GM21423 (cell line): Measurements from ENCODE around the gene CDH22.

Source experiments
- ATAC-seq: cut with Tn5 transposase; IDR thresholded peaks from one replicate; pipeline ENCODE4 v1.9.1; 2021; ENCODE audit warnings: mild to moderate bottlenecking, moderate library complexity; ENCODE audit not compliant: unreplicated experiment

The CDH22 gene

DNA sequence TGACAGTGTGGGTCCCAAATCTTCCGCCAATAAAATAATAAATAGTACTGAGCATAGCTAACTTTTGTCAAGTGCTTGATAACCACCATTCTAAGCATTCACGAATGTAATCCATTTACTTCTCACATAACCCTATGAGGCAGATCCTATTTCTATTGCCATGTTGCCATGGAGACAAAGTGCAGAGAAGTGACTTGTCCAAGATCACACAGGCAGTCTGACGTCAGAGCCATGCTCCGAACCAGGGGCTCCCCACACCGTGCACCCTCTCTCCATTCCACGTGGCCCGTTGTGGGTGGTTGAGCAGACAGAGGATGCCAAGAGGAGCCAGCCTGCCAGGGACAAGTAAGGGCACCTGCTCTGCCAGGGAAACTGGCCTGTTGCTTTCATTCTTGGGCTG, 38.9 kb downstream of the CDH22 start:
- no peak for ATAC-seq

DNA sequence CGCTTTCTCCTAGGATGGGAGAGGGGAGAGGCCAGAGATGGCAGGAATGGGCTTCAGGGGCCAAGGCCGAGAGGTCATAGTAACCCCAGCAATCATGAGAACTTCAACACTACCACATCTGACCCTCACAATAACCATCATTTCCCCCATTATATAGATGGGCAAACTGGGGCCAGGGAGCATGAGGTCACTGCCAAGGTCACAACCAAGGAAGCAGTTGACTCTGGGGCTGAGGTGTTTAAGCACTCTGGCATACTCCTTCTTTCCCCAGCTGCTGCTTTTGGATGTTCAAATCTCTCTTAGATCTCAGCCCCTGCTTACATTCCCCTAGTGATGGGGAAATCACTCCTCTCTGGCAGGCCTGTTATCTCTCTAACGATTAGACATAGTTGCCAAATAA, 39.6 kb downstream of the CDH22 start:
- no peak for ATAC-seq

DNA sequence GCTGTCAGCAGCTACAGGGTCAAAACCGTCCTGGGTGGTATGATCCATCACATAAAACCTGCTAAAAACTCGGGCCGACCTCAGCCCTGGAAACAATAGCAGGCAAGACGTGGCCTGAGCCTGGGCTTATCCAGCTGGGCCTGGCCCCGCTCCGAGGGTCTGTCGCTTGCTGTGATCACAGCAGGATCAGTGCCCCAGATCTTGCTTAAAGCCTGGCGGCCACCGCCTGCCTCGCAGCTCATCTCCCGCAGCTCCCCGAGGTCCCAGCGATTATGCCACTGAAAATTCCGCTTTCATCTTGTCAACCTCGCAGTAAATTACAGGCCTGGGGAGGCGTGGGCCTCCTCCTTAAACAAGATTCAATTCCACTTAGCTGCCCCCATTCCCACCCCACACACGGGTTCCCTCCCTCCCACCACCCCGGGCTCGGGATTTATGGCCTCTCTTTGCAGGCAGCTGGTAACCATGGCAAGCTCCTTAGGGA, 40.1 kb downstream of the CDH22 start:
- ATAC-seq: no peak

DNA sequence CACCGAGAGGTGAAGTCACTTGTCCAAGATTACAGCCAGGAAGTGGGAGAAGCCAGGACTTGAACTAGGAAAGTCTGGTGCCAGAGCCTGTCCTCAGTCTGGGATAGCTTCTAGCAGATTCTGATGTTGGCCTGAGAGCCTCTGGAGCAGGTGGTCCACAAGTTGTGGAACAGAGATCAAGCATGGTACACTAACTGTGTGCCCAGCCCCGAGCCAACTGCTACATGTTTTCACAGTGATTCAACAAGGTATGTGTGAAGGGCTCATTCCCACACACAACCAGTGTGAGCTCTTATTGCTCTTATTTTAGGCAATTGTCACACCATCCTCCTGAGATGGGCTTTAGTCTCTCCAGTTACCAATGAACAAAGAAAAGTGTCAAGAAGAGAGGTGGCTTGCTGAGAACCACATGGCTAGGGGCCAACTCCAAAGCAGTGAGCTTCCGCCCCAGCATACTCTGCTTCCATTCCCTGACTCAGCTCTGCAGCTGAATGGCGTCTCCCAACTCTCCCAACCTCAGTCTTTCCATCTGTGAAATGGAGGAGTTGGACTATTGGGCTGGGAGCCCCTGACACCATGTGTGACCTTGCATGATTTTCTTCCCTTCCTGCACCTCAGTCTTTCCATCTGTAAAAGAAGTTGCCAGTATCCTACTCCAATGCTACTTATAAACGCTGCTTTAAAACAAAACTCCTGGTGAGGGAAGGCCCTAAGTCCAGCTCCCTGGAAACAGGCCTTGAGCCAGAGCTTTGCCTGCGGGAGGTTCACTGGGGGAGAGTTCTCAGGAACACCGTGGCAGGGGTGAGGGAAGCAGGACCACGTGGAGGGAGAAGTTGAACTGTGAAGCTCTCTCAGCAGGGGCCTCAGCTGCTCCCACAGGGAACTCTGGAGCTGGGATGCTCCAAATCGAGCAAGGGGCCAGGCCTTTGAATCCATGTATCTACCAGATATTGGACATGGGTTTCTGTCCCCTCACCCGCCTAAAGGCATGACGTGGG, 40.9 kb downstream of the CDH22 start:
- no peak for ATAC-seq

DNA sequence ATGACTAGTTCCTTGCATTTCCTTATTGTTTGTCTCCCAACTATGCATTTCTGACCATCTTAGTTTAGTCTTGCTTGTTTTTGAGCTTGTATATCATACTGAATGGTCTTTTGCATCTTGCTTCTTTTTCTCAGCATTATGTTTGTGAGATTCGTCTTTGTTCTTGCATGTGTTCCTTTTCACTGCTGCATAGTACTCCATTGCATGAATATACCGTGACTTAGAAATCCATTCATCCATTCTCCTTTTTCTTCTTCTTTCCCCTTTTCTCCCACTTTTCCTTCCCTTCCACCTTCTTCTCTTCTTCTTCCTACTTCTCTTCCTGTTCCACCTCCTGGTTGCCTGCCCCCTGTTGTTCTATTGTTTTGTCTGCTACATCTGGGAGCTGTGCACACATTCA, 42.8 kb downstream of the CDH22 start:
- ATAC-seq: no peak

DNA sequence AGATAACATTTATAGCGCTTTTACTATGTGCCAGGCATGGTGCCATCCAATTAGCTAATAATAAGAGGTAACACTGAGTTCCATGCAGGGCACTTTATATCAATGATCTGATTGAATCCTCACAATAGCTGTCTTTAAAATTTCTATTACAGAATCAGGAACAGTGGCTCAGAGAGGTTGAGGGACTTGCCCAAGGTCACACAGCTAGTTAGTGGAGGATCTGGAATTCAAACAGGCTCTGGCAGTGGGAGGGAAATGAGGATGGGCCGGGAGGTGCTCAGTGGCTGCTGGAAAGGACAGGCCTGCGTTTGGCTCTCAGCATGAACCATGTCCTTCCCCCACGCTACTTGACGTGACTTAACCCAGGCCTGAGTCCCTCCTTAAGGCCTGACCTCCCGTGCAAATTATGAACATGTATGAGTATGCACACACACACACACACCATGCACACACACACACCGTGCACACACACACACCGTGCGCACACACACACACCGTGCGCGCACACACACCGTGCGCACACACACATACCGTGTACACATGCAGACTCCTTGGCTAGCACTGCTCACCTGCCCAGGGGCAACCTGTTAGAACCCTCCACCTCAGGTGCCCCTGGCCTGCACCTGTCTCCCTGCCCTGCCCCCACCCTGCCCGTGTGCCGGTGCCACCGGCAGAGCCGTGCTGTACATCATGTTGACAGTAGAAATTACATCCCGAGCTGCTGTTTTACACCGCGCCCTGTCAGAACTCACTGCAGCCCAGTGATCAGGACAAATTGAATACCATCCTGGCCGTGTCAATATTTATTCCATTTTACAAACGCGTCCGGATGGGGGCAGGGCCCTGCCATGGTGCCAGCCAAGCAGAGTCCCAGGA, 43.7 kb downstream of the CDH22 start:
- no peak for ATAC-seq

DNA sequence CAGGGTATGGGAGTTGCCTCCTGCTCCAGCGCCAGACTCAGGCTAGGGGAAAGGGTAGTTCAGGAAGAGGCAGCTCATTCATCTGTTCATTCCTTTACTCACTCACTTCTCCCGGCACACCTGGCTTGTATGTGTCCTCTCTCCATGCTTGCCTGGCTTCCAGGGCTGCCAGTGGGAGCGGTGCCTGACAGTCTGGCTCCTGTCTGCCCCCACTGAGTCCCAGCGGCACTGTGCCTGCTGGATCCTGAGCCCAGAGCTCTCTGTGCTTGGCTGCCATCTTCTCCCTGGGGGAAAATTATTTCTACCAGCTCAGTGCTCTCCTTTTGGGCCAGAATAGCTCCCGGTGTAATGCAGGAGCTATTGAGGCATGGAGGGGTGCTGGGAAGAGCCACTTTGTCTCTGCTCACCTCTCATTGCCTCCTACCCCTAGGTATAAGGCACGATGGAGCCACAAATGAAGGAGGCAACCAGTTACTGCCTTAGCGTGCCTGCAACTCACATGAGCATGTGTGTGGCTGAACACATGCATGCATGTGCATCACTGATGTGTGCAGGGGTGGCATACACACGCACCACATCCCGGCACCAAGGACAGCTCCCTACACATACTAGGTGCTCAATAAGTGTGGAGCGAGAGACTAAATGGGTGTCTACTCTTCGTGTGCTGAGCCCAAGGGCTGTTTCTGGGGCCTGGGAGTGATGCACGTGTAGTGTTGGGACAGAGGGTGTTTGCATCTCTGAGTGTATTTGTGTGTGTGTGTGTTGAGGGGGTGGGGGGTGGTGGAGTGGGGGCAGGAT, 46.6 kb downstream of the CDH22 start:
- no peak for ATAC-seq

DNA sequence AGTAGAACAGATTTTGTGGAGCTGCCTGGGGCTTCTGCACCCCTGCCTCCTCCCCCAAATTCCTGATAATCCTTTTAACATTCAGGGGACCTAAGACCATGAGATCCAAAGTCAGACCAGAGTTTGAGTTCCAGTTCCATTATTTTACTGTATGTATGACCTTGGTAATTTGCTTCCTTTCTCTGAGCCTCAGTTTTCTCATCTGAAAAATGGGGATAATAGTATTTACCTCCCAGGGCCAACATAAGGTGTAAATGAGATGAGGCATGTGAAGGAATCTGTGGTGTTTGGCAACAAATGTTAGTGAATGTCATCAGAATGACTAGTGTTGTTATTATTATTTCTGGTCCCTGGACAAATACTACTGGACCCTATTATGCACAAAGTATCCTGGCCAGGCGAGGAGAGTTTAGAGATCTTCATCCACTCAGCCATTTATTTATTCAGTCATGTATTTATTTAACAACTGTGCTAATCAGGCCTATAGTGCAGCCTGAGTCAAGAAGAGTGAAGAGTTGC, 47.3 kb downstream of the CDH22 start:
- ATAC-seq: no peak

DNA sequence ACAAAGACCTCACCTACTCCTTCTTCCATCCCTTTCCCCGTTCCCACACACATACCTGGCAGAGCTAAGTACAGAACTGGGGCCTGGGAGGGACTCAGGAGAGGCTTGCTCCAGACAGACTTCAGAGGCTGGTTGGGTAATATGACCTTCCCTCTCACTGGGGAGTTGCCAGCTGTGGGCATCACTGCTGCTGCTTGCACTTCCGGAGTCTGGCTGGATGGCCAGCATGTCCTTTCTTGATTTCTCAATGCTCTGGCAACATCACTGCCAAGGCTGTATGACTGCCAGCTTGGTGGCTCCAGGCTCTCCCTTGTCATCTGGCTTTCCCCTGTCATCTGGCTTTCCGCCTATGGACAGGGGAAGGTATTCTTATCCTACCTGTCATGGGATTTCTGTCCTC, 47.8 kb downstream of the CDH22 start:
- no peak for ATAC-seq

DNA sequence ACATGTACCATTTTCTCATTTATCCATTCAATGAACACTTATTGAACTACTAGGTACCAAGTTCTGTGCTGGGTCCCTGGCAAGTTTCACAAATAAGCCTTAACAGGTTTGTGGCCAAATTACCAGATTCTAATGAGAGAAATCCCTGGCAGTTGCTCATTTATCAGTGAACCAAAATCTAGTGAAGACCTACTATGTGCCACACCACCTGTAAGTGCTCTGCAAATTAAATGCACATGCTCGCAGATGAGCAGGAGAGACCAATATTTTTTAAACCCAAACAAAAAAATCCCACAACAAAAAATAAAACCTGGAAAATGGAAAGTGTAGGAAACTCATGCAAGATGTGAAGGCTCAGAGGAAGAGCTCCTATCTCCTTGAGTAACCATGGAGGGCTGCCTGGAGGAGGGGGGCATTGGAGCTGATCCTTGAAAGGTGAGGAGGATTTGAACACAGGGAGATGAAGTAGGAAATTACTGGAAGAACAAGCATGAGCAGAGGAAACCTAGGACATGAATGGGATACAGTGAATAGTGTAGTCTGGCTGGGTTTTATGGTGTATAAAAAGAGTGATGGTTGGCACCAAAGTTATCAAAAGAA, 48.9 kb downstream of the CDH22 start:
- no peak for ATAC-seq

DNA sequence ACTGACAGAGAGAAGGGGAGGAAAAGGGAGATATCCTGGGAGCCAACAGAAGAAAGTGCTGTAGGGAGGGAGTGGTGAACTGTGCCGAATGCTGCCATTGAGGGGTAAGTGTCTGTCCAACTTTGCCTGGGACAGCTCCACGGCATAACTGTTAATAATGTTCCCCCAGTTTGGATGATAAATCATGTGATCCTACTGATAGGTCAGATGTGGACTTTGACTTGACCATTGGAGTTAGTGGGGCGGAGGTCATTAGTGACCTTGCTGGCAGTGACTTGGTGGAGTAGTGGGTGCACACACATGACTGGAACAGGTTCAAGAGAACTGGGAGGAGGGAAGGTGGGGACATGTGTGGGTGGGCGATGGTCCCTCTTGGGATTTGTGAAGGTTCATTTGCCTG, 50.4 kb downstream of the CDH22 start:
- no peak for ATAC-seq

DNA sequence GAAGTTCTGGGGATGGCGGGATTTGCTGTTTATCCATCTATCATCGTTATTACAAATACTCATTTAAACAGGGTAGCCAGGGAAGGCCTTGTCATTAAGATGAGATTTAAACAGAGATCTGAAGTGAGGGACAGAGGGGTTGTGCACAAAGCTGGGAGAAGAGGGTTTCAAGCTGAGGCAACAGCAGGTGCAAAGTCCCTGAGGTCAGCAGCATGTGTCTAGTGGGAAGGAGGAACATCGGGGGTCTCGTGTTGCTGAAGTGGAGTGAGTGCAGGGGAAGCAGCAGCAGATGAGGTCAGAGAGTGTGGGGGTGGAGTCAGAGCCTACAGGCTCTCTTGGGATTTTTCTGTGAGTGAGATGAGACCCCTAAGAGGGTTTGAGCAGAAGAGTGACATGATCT, 52.0 kb downstream of the CDH22 start:
- ATAC-seq: no peak

DNA sequence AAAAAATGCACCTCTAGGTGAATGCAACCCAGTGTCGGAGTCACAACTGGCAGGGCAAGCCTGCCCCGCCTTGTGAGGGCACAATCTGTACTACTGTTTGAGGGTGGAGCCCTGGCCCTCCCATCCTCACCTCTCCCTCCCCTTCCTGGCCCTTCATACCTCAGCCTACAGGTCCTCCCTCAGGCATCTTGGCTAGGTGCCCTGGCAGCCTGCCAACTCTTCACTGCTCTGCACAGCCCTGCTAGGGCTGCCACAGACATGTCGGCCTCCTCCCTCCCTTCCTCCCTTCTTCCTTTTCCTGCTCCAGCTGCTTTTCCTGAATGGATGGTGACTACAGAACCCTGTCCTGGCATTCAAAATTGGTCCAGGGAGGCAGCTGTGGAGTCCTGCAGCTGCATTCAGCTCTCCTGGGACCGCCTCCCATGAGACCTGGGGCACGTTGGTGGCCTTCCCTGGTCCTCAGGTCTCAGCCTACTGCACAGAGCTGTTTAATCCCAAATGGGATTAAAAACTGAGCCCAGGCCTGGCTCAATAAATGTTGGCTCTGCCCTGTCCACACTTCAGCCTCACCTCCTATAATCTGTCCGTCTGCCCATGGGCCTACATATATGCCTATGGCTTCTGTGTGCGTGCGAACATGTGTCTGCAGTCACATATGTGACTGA, 52.7 kb downstream of the CDH22 start:
- no peak for ATAC-seq

DNA sequence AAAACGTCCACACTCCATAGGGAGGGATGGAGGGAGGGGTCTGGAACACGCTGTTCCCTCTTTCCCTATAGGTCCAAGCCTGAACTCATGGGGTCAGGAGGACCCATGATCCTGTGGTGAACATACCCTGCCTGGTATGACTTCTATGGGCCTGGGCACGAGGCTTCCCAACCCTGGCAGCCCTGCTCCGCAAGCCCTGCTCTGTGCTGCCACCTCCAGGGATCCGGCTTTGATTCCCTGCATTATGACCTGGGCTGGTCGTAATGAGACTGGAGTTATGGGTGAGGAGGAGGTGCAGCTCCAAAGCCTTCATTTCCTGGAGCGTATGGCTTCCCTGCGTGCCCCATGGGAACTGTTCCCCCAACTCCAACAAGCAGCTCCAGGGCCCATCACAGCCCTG, 54.9 kb downstream of the CDH22 start:
- ATAC-seq: no peak

DNA sequence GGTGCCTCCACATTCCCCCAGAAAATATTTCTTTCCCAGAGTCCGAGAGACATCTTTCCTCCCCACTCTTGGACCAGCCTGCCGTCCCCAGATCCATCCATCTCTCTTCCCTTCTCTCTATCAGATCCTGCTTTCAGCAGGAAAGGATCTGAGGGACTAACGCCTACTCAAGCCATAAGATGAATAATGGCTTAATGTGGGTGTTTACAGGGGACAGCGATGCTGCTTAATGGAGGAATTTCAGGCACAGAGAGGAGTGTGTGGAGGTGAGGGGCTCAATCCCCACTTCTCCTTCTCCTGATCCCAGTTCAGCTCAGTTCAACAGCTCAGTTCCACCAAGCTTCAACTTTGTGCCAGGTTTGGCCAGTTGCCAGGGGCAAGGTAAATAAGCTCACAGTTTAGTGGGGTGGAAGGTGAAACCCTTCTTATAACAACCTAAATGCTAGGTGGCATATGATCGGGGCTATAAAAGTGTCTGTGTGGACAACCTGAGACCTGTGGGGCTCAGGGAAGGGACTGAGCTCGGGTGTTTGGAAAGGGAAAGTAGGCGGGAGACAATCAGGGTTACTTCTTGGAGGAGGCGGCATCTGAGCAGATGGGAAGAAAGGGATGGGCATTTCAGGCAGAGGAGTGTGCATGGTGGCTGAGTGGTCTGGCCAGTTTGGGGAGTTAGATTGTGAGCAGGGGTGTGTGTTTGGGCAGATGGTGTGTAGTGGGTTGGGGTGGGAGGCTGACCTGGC, 55.8 kb downstream of the CDH22 start:
- ATAC-seq: no peak

DNA sequence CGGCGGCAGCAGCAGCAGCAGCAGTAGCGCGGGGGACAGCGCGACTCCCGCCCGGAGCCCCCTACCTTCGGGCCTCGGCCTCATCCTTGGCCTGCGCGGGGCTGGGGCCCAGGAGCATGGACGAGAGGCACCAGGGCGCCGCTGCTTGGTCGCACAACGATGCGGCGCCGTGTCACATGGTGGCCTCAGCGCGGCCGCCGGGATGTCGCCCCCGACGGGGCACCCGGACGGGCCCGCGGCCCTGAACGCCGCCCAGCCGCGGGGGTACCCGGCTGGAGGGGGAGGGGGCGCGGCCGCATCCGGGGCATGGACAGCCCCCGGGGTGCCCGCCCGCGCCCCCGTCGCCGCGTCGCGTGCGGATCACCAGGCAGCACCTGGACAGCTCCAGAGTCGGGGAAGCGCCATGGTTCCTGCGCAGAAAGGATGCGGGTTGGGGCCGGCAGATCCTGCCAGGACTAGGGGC, 57.1 kb downstream of the CDH22 start:
- no peak for ATAC-seq

DNA sequence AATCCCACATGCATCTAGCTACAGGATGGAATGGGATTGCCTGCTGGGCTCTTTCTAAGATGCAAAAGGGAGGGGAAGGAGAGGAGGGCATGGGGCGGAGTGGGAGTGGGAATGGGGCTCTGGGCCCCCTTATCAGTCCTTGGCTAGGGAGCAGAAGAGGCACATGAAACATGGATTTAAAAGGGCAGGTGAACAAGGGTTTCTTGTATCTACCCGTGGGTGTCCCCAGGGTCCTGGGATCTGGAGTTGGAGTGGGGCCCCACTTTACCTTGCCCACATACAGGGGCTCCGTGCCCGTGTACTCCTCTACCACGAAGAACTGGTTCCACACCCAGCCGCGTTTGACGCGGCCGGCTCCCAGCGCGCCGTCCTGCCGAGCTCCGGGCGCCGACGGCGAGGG, 57.5 kb downstream of the CDH22 start:
- ATAC-seq: no peak

DNA sequence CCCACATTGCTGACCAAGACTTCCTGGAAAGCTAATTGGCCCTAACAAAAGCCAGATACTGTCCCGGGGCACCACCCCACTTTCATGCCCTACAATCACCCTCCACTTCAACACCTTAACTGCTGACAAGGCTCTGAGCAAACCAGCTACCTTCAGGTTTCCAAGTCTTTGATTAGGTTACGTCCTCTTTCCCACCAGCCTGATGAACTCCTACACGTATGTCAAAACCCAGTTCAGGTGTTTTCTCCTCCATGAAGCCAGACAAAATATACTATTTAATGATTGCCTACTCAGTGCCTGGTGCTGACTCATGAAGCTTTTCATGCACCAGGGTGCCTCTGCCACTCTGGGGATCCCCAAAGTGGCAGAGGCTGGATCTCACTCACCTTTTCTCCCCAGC, 58.6 kb downstream of the CDH22 start:
- no peak for ATAC-seq

DNA sequence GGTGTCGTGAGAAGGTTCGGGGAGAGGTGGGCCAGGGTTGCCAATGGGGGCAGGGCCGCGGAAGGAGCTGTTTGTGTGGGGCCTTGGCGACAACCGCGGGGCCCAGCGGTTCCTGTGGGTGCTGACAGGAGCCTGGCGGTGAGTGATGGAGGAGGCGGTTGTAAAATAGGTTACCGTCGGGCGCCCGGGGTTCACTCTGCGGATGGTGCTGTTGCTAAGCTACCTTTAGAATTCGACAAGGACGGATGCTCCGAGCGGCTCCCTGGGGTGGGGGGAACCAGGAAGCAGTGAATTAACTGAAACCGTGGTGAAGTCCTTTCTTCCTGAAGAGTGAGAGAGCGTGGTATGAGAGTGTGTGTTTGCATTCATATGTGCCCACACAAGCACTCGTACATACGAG, 61.7 kb downstream of the CDH22 start:
- ATAC-seq: no peak
